HG03354 (cell line): ENCODE data around the gene DENND6B.
A peak's percentile ranks its signal among the peaks of the same experiment; 100 is the strongest.
"Not testable (repeated sequence)": the region's sequence is repeated elsewhere in the genome, so short reads cannot be mapped to it uniquely, and the experiment has no call there.

Experiments
- ATAC-seq: cut with Tn5 transposase; IDR thresholded peaks from one replicate; pipeline ENCODE4 v1.9.1; 2021; ENCODE audit warnings: mild to moderate bottlenecking; ENCODE audit not compliant: unreplicated experiment, poor library complexity, severe bottlenecking

Gene DENND6B

GRCh38 chr22:50278956-50279619, 47.7 kb downstream of the DENND6B start:
- ATAC-seq, result no peak

DNA sequence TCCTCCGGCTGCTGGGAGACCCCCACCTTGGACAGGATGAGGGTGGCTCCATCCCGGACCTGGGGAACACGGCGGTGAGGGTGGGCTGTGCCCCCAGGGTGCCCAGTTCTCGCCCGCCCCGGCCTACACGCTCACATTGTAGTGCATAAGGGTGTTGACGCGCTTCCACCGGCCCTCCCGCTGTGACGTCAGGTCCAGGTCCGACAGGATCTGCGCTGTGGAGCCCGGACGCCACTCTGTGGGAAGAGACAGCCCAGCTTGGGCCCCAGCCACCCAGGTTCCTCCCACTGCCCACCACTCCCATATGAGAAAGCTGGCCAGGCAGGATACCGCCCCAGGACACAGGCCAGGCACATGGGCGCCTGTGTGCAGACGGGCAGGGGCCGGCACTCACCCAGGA, 48.4 kb downstream of the DENND6B start:
- no peak for ATAC-seq

DNA sequence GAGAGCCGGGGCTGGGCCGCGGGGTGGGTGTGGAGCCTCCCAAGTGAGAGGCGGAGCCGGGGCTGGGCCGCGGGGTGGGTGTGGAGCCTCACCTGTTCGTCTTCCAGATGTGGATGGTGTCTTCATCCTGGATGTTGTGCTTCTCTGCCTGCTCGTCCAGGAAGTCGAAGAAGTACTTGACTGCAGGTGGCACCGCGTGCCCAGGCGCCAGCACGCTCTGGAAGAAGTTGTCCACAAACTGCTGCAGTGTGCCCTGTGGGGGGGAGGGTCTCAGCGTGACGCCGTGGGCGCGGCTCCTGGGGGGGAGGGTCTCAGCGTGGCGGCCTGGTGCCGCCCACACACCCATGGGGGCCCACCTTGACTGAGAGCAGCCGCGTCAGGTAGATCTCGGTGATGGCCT, 49.1 kb downstream of the DENND6B start:
- no peak for ATAC-seq

- ATAC-seq, result peak; percentile 54
Measured at GRCh38 chr22:50276143-50276542, 50.7 kb downstream of the DENND6B start.

DNA sequence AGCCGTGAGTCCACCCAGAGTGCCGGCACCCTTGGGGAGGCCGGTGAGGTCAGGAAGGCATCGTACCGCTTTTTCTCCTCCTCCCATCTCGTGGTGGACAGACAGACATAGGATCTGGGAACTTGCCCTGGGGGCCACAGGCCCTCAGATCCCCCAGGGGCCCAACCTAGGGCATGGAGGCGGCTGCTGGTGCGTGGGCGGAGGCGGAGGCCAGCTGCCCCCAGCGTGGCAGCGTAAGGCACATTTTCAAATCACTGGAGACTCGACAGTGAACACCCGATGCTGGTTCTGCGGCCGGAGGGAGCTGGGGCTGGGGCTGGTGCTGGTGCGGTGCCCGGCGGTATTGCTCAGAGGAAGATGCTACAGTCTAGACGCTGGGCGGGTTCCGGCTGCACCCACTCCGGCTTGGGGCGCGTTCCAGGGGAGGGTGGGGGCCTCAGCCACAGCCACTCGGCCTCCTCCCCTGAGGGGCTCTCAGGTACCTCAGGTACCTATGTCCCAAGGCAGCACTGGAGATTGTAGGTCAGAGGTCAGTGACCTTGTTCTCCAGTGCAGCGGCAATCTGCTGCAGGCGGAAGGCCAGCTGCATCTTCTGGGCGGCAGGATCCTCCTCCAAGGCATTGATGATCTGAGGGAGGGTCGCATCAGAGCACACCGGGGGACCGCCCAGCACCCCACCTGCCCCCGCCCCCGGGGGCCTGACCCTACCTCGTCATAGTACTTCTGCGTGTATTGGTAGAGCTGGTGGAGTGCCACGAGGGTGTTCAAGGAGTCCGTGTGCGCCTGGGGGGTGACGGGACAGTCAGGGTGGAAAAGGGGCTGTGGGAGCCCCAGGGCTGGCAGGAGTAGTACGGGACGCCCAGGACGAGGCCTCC, 51.4 kb downstream of the DENND6B start:
- no peak for ATAC-seq

DNA sequence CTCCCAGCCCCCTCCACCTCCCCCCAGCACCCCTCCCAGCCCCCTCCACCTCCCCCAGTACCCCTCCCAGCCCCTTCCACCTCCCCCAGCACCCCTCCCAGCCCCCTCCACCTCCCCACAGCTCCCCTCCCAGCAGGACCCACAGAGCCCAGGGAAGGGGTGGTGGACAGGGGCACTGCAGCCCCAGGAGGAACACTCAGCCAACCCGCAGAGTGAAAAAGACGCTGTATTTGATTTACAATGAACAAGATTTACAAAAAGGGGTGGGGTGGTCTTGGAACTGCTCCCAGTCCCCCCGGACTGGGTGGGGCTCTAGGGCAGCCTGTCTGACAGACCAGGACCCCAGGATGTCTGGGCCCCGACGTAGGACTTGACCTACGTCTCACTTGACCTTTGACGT, 52.0 kb downstream of the DENND6B start:
- ATAC-seq, result no peak

DNA sequence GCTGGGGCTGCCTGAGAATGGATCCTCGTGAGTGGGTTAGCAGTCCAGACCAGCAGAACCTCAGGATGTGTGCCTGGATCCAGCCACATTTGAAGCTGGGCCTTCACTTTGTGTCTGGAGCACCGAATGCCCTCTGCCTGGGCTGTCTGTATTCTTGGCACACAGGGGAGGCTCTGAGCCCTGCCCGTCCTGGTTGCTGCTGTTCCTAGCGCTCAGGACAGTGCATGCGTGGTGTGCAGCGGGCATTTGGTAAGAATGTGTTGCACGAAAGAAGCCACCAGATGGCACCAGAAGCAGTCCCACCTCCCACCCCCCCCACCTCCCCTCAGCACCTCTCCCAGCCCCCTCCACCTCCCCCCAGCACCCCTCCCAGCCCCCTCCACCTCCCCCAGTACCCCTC, 52.5 kb downstream of the DENND6B start:
- no peak for ATAC-seq

DNA sequence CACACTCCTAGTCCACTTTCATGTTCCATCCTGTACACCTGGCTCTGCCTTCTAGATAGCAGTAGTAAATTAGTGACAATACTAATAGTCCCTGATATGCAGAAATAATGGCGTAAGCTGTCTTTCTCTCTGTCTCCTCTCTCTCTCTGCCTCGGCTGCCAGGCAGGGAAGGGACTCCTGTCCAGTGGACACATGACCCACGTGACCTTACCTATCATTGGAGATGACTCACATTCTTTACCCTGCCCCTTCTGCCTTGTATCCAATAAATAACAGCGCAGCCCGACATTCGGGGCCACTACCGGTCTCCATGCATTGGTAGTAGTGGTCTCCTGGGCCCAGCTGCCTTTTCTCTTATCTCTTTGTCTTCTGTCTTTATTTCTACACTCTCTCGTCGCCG, 53.0 kb downstream of the DENND6B start:
- not testable (repeated sequence) for ATAC-seq

DNA sequence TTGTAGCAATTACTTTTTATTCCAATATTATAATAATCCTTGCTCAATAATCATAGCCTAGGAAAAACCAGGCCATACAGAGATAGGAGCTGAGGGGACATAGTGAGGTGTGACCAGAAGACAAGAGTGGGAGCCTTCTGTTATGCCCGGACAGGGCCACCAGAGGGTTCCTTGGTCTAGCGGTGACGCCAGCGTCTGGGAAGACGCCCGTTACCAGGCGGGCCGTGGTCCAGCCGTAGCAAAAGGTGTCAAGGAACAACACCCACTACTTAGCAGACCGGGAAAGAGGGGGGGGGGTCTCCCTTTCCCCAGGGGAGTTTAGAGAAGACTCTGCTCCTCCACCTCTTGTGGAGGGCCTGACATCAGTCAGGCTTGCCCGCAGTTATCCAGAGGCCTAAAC, 53.5 kb downstream of the DENND6B start:
- ATAC-seq, result not testable (repeated sequence)

DNA sequence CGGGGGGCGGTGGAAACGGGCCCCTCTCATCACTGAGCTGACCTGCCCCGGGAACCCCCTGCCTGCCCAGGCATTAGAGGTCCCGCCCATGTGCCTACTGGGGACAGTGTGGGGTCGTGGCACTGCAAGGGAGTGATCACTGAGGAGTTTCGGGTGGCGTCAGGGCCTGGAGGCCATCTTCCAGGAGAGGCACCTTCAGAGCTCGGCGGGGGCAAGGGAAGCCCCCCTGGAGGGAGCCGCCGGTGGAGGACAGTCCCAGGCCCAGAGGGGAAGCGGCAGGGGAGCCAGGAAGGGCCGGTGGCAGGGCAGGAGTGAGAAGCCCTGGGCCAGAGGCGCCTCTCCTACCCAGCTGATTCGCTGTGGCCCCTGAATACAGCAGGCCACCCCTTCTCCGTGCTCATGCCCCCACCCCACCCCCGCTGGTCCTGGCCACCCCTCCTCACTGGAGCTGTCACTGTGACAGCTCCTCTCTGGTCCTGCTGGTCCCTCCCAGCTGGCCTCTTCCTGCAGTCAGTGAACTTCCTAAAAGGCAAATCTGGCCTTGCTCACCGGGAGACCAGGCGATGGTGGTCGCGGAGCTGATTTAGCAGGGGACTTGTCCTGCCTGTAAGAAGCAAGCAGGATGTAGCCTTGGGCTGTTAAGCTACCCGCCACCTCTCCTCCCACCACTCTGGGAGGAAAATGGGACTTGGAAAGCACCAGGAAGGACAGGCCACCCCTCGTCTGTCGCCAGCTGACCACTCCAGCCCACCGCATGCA, 54.6 kb downstream of the DENND6B start:
- ATAC-seq, result no peak

- no peak for ATAC-seq
Measured at GRCh38 chr22:50271519-50271970, 55.3 kb downstream of the DENND6B start.

DNA sequence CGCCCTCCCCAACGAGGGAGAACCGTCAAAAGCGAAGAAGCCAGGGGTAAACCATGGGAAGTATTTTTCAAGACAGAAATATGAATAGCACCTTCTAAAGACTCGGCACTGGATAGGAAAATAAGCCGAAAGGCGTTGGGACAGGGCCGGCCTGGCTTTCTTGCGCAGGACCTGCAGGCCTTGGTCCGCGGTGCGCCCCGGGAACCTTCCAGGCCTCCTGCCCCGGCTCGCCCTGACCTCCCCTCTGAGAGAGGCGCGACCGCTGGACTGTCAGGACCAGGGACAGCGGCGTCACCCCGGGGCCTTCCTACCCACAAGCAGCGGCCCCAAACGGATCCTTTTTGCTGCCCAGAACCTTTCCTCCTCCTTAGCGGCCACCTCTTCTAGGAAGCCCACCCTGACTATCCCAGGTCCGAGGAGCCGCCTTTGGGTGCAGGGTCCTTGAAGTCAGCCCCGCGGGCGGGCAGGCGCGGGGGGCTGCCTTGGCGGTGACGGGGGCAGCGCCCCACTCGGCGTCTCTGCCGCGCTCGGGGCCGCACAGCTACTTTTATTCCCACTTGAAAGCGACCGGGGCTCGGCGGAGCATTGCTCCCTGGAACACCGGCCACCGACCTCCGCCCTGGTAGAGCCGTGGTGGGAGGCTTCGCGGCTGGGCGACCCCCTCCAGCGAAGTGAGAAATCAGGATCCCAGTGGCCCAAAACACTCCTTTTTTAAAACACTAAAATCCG, 56.0 kb downstream of the DENND6B start:
- no peak for ATAC-seq

DNA sequence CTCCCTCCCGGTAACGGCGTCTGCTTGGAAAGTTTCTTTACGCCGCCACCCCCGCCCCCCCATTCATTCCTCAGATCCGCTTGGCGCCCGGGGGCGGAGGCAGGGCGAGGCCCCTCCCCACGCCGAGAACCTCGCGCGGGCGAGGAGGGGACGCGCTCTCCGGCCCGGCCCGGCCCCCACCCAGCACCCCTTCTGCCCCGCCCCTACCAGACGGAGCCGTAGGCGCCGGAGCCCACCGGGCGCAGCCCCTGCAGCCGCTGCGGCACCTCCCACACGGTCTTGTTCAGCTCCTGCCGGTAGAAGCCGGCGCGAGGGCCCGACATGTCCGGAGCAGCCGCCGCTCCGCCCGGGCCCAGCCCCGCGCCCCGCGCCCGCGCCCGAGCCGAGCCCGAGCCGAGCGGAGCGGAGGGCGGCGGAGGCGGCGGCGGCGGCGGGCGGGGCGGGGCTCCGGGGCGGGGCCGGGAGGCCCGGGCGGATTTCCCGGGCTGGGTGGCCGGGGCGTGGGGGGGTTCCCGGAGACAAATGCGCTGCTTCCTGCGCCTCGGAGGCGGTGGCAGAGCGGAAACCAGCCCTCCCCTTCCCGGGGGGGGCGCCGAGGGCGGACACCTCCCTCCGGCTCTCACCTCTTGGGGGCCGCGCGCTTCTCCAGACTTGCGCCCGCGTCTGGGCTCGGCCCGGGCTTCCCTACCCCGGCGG, 56.7 kb downstream of the DENND6B start, which contains the start of gene MAPK11:
TSS of gene MAPK11 (minus strand) at position 411 of the 696 bp plus-strand sequence. CDS start at position 323, 88 bp downstream.
- no peak for ATAC-seq

DNA sequence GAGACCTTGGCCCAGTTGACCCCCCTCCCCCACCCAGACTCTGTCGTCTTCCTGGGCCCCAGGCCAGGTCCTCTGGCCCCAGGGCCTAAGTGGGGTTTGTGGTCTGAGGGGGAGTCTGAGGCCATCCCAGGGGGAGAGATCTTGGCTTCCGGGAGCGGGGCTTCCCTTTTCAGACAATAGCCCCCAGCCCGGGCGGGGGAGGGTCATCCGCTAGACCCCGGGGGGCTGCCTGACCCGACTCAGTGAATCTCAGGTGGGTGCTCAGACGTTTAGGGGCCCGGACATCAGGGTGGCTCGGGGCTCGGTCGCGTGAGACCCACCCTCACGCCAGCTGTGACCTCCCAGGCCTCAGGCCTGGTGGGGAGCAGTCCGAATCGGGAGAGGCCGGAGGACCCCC, 57.2 kb downstream of the DENND6B start:
- no peak for ATAC-seq

DNA sequence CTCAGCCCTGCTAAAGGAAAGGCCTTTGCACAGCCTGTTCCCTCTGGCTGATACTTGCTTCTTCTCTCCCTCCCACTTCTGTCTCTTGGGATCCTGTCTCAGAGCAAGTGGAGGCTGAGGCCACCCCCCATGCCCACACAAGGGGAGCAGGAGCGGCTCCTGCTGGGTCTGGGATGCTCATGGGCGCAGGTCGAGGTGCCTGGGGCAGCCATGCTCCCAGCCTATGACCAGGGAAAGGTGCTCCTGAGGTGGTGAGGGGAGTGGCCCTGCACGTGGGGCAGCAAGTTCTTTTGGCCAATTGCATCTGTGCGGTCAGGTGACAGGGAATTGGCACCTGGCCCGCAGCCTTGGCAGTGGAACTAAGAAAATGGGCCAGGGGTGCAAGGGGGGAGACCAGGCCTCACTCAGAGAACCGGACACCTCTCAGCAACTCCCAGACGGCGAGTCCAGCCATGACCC, 58.1 kb downstream of the DENND6B start:
- no peak for ATAC-seq

- ATAC-seq, result no peak
Measured at GRCh38 chr22:50267591-50268390, 59.0 kb downstream of the DENND6B start.

GRCh38 chr22:50266994-50267393, 59.8 kb downstream of the DENND6B start:
- ATAC-seq, result no peak

DNA sequence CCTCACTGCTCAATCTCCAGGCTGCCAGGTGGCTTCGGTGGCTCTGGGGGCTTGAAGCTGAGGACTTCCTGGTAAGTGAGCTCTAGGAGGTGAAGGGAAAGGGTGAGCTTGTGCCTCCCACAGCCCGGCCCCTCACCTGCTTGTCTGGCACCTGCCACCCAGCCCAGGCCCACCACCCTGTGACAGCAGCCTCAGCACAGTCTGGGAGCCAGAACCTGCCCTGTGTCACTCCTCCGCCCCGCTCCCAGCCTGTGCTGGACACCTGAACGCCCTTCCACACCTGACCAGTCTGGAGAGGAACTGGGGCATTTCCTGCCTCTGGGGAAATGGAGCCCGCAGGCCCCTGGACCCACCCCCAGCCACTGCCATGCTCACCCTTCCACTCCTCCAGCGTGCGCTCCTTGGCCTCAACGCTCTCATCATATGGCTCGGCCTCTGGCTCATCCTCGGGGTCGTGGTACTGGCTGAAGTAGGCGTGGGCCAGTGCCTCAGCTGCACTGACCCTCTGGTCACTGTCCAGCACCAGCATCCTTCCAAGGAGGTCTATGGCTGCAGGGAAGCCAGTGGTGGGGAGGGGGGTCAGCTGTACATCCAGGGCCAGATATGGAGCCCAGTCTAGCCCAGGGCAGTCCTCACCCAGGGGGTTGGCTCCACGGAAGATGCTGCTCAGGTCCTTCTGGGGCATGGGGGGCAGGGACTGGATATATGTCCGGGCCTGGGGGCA, 61.7 kb downstream of the DENND6B start:
- ATAC-seq, result no peak
